Stomach (tissue), 4 donors: Measurements from ENCODE around the gene FIZ1.

Experiments used
- CTCF ChIP-seq, 7 experiments: fragments of 450-650 bp in 4 of 7; fragments of 200-600 bp in 3 of 7; sonication (generic) in 3 of 7; IDR thresholded peaks; one replicate each; pipeline ENCODE4 v1.5.1; 2016 to 2019; ENCODE audit warnings: antibody characterized with exemption in 7 of 7, control low read depth in 2 of 7, mild to moderate bottlenecking in 1 of 7
- POLR2A ChIP-seq, 4 donors: fragments of 450-650 bp; IDR thresholded peaks; one replicate each; pipeline ENCODE4 v1.6.1; 2016; ENCODE audit warnings: antibody characterized with exemption in 4 of 4, control low read depth in 2 of 4, mild to moderate bottlenecking in 1 of 4, moderate library complexity in 1 of 4
- POLR2AphosphoS5 ChIP-seq, 3 donors: sonication (generic); formaldehyde crosslinking; IDR thresholded peaks; one replicate each; pipeline ENCODE4 v1.6.1; 2016; ENCODE audit warnings: antibody characterized with exemption in 3 of 3

- no peak for TF ChIP-seq POLR2A (IDR thresholded peaks at IDR 0.05)
- TF ChIP-seq CTCF (IDR thresholded peaks at IDR 0.05), result no peak
- no peak for TF ChIP-seq POLR2AphosphoS5 (IDR thresholded peaks at IDR 0.05)
These were observed 14.1 kb upstream of the FIZ1 start for GRCh38 chr19:55613396-55613795.
